ENCODE measurements around the gene DLGAP4. TPM values are rescaled to one million over a fixed set of nuclear protein-coding genes. Genes with fewer than 3 reads are reported as not detected.

DLGAP4 gene
- total and polyA plus RNA-seq, 2 of the 8 experiments (the other 6 are each of a cell fraction or from before 2014, with no cell fraction given): 41.2 to 57.2 TPM

GRCh38 chr20:36336954-36337704 lies 31.0 kb downstream of the DLGAP4 start:
- no peak overlapping the region for H2BK12ac ChIP-seq (ENCODE audit: low read depth, low read length)
- H3K79me1 ChIP-seq (ENCODE audit: low read depth, low read length): no peaks in the 10 kb centered on the region
- H3K18ac ChIP-seq (ENCODE audit: extremely low read depth, low read length): no peak overlapping the region
- H3K9ac ChIP-seq (replicated peaks in 1 of 4; ENCODE audit: extremely low read depth in 1 of 4, low read depth in 3 of 4, low read length in 3 of 4): no peak overlapping the region
- H3K4ac ChIP-seq (replicated peaks; ENCODE audit: insufficient read length, low read depth, low read length): no peak overlapping the region
- peaks cover 2 to 25% (median 19%) of the 10 kb centered on the region in 4 experiments; a peak in 6 of 7 replicates for H3K27me3 ChIP-seq (replicated peaks in 1 of 4; ENCODE audit: control insufficient read depth in 3 of 4, extremely low read depth in 1 of 4, insufficient read depth in 3 of 4, low read length in 3 of 4)
- H2BK15ac ChIP-seq (ENCODE audit: low read length): no peak overlapping the region
- H3K4me3 ChIP-seq (ENCODE audit: extremely low read depth in 1 of 4, insufficient read depth in 2 of 4, low read depth in 3 of 4, low read length in 4 of 4): no peak overlapping the region
- CTCF ChIA-PET (ENCODE audit: partially characterized antibody): interaction anchor here (0.6 to 1.2 kb wide), 2 partner anchors 16 to 107 kb away, joined by 3 read pairs; no protein-coding TSS in a partner anchor
- H3K4me1 ChIP-seq (replicated peaks in 1 of 4; ENCODE audit: control insufficient read depth in 3 of 4, insufficient read depth in 4 of 4, low read length in 3 of 4): peaks cover 6 to 33% (median 16%) of the 10 kb centered on the region in 4 experiments
- H2AK5ac ChIP-seq (ENCODE audit: low read depth, low read length): no peak overlapping the region
- no peak overlapping the region for H3K4me2 ChIP-seq (ENCODE audit: insufficient read depth in 1 of 2, low read depth in 2 of 2, low read length in 2 of 2)
- no peak overlapping the region for H3K14ac ChIP-seq (ENCODE audit: insufficient read length)
- no peak overlapping the region for H2AFZ ChIP-seq (ENCODE audit: low read length)
- H4K8ac ChIP-seq (ENCODE audit: extremely low read depth, insufficient read depth, low read length): no peak overlapping the region
- no peaks in the 10 kb centered on the region for H3K79me2 ChIP-seq (ENCODE audit: control insufficient read depth in 1 of 2, insufficient read depth in 2 of 2, low read length in 2 of 2)
- TF ChIP-seq TCF12 (IDR thresholded peaks at IDR 0.05; ENCODE audit: low read depth, low read length) (no peak), SP1 (IDR thresholded peaks at IDR 0.05; ENCODE audit: low read depth, low read length) (no peak), RNF2 (IDR thresholded peaks at IDR 0.05; ENCODE audit: borderline replicate concordance, low read depth, low read length, missing control alignments, poor library complexity, severe bottlenecking) (no peak), ZNF274 (IDR thresholded peaks at IDR 0.05; ENCODE audit: borderline replicate concordance, extremely low read depth, low read length) (no peak), TEAD4 (IDR thresholded peaks at IDR 0.05; ENCODE audit: low read depth, low read length) (no peak), HDAC2 (IDR thresholded peaks at IDR 0.05; ENCODE audit: borderline replicate concordance in 1 of 2, low read depth in 2 of 2, low read length in 2 of 2) (no peak), KDM4A (IDR thresholded peaks at IDR 0.05; ENCODE audit: low read depth, low read length, severe bottlenecking) (no peak), SRF (IDR thresholded peaks at IDR 0.05; ENCODE audit: low read depth, low read length) (no peak)
- H4K91ac ChIP-seq (replicated peaks; ENCODE audit: insufficient read length, low read length): no peak overlapping the region
- no peak overlapping the region for H2BK120ac ChIP-seq (replicated peaks; ENCODE audit: low read depth, low read length)
- no peak overlapping the region for H3K27ac ChIP-seq (ENCODE audit: low read depth, low read length)
- H3K36me3 ChIP-seq (ENCODE audit: control insufficient read depth in 2 of 4, insufficient read depth in 4 of 4, low read length in 3 of 4): no peaks in the 10 kb centered on the region
- no peaks in the 10 kb centered on the region; the same call in 1 of the 2 replicates for H3K23me2 ChIP-seq (ENCODE audit: low read depth, low read length)
- 89% methylated on average over 11 of the region's 13 CpGs; no CpG with 5 or more reads in 1 of the 2 experiments for WGBS, 2 experiments (ENCODE audit: extremely low coverage in 1 of 2, insufficient coverage in 1 of 2, insufficient read length in 1 of 2, insufficient replicate concordance in 2 of 2, low coverage in 1 of 2, low lambda C conversion rate in 2 of 2, missing lambda C conversion rate in 1 of 2)
- peaks cover 16 to 17% of the 10 kb centered on the region in 2 experiments for H4K20me1 ChIP-seq (replicated peaks in 1 of 2; ENCODE audit: control insufficient read depth in 1 of 2, insufficient read depth in 2 of 2, low read length in 2 of 2)
- FAIRE-seq: no peak
- DNase-seq (ENCODE audit: low read depth in 1 of 2, low spot score in 2 of 2): no peak
- no peak overlapping the region for H4K5ac ChIP-seq (ENCODE audit: insufficient read length, low read depth, low read length)
- no peaks in the 10 kb centered on the region for H3K9me3 ChIP-seq (ENCODE audit: insufficient read depth in 2 of 2, low read depth in 1 of 2, low read length in 1 of 2)
- no peak overlapping the region for H3K23ac ChIP-seq (ENCODE audit: insufficient read length)
- no peak overlapping the region for H2BK5ac ChIP-seq (ENCODE audit: low read depth, low read length)
- no peak overlapping the region for H2BK20ac ChIP-seq (ENCODE audit: low read length)
- POLR2A ChIA-PET (ENCODE audit: partially characterized antibody): no interaction called here
- no peak overlapping the region for H3K56ac ChIP-seq (replicated peaks; ENCODE audit: insufficient read length, low read depth, low read length)

Data from H1 (cell line).